Superior temporal gyrus (tissue), 1 donor: ENCODE data around the gene PACS1.

Experiments
- DNase-seq: peaks from one replicate; pipeline ENCODE4 v3.0.0-alpha.2; 2016; ENCODE audit errors: extremely low spot score

Gene PACS1

DNA sequence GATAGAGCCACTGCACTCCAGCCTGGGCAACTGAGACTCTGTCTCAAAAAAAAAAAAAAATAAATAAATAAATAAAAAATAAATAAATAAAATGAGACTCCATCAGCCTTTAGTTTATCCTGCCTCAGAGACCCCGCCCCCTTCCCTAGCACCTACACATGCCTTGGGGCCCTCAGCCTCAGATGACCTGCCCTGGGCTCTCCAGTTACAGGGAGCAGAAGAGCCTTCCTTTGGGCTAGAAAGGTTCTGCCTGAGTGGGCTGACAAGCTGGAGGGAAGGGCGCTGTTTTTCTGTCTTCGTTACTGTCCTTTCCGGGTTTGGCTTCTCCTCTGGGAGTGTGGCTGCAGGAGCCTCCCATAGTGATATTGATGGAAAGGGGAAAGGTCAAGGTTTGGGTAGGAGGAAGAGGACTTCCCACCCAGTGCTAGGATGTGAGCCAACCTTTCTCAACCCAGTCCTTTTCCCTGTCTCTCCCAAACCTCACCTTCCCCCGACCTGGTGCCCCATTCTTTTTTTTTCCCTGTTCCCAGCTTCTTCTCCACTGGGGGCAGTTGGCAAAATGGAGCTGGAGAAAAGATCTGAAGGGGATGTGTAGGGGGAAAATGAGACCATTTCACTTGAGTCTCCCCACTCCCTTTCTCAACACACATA lies 19.4 kb upstream of the PACS1 start:
- no peak for DNase-seq

DNA sequence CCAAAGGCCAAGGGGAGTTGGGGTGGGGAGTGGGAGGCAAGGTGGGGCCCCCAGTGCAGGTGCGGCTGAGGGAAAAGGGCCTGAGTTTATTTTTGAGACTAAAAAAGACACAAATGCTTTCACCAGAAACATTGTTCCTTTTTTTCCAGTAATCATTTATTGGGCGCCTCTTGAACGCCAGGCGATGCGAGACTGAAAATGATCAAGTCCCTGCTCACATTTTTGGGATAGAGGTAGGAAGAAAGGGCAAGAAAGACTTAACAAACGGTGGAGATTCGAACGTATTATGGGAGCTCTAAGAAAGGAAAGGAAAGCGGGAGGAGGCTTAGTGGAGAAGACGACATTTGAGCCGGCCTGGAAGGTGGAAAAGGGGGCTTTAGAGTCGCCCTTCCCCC lies 18.7 kb upstream of the PACS1 start:
- no peak for DNase-seq

DNA sequence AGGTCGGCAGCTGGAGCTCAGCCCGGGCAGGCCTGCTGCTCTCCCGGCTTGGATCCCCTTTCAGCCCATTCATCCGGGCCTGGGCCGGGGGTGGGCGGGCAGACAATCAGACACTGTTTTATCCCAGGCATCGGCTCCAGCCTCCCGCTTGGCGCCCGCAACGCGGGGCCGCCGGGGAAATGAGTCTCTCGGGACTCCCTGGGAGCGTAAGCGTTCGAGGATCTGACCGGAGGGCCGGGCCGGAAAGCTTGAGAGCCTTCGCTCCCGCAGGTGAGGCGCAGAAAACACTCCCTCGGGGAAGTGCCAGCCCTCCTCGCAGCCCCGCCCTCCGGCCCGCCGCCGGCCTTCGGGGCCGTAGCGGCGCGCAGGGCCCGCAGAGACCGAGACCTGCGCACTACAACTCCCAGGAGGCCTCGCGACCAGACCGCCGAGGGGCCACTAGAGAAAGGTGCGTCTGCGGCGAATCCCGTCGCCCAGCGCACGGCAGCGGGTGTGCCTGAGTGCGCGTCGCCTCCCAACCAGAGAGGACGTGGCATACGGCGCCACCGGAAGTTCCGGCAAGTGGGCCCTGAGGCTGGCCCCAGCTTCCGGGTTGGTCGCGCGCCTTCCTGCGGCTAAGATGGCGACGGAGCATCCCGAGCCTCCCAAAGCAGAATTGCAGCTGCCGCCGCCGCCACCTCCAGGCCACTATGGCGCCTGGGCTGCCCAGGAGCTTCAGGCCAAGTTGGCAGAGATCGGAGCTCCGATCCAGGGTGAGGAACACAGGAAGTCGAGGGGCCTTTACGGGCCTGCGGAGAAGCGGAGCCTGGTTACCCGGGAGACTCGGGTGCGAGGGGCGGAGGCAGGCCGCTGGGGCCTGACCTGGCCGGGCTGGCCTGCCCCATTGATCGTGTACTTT lies 18.1 kb upstream of the PACS1 start, which contains the start of gene SF3B2:
Gene SF3B2, plus strand, starts transcription at position 599 of the 898 bp plus-strand sequence. Its CDS starts 21 bp downstream, at position 620.
- peak; percentile 98 for DNase-seq

DNA sequence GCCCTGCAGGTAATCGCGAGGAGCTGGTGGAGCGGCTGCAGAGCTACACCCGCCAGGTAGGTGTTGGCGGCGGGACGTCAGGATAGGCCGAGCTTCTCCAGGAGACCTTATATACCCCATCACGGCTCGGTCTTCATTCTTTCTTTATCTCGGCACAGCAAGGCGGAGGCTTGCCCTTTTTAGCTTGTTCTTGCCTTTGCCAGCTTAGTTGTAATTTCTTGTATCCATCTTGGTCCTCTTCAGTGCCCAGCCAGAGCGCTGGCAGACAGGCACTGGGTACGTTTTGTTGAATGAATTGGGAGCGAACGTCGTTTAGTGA lies 17.4 kb upstream of the PACS1 start:
- no peak for DNase-seq

DNA sequence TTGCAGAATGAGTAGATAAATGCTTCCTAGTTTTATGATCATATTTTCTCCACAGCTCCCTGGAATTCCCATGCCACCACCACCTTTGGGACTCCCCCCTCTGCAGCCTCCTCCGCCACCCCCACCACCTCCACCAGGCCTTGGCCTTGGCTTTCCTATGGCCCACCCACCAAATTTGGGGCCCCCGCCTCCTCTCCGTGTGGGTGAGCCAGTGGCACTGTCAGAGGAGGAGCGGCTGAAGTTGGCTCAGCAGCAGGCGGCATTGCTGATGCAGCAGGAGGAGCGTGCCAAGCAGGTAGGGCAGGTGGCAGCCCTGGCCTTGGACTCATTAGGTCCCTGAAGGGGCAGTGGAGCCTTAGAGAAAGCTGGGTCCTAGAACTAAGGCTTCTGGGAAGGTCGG lies 15.1 kb upstream of the PACS1 start:
- no peak for DNase-seq

DNA sequence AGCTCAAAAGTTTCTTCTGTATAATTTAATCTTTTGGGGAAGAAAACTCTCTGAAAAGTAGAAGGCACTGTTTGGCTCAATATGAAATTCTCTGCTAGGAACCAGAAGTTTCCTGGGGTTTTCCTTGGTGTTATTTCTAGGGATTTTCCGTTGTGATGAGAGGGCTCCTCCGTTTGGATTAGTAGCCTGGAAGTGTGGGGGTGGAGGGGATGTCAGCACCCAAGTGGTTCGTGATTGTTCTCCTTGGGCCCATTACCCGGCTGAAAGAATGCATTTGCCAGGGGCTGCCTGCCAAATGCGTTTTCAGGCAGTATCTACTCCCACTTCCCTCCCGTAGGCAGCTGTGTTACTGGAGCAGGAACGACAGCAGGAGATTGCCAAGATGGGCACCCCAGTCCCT lies 13.6 kb upstream of the PACS1 start:
- no peak for DNase-seq

DNA sequence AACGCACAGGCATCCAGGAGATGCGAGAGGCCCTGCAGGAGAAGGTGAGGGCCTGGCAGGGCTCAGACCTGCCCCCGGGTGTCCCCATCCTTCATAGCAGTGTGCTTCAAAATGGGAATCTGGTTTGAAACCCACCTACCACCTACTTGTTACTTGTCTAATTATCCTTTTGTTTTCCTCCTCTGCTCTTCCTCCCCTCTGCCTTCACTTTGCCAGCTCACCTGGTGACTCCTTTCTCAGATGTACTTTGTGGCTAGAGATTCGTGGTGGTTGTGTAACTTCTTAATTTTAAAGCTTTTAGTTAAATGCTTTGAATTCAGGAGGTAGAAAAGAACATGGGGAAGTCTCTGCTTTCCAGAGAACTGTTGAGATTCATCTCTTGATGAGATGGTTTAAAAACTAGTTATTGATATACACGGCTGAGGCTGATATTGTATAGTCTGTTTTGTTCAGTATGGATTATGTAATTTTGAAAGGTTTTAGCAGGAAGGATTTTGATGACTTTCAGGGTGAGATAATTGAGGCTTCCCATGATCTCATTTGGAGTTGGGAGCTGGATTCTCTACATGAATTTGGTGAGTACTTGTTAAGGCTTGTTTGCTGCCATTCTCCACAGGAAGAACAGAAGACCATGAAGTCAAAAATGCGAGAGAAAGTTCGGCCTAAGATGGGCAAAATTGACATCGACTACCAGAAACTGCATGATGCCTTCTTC lies 9.9 kb upstream of the PACS1 start:
- DNase-seq, result no peak

DNA sequence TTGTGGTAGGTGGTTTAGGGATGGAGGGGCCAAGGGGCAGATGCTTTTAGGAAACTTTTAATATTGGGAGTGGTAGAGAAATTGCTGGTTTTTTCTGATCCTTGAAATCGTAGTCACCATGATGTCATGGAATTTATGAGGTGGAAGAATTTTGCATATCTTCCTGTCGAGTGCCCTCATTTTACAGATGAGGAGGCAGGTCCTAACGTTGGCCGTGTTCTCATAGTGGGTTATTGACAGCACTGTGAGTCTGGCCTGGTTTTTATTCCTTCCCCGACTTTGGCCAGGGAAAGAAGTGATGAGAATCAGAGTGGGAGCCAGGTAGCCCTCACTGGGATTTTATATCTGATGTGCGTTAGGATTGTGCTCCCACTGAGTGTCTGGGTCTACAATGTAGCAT lies 8.8 kb upstream of the PACS1 start:
- DNase-seq, result no peak

DNA sequence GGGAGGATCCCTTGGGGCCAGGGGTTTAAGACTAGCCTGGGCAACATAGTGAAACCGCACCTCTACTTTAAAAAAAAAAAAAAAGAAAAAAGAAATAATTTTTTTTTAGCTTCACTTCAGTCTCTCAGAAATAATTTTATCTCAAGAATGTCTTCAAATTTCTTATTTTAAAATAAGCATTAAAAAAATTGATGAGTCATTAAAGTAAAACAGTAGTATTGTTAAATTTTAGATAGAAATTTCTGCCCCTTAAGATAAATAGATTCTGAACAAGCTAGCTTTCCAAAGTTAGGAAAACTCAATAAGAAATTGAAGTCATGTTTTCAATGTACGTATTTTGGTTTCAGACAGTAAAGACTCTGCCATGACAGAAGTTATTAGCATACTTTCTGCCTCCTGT lies 7.7 kb upstream of the PACS1 start:
- no peak for DNase-seq

DNA sequence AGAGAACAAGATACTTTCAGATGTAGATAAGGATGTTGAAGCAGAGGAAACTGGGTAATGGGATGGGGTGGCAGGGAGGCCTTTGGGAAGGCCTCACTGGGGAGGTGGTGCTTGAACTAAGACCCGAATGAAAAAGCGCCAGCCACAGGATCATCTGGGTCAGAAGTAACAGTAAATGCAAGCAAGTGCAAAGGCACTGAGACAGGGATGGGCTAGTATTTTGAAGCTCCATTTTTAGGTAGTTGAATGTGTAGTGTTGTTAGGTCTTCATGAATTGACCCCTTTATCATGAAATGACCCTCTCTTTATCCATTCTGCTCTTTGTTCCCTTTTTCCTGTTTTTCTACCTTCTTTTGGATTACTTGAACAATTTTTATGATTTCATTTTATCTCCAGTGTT lies 6.2 kb upstream of the PACS1 start:
- DNase-seq, result no peak

DNA sequence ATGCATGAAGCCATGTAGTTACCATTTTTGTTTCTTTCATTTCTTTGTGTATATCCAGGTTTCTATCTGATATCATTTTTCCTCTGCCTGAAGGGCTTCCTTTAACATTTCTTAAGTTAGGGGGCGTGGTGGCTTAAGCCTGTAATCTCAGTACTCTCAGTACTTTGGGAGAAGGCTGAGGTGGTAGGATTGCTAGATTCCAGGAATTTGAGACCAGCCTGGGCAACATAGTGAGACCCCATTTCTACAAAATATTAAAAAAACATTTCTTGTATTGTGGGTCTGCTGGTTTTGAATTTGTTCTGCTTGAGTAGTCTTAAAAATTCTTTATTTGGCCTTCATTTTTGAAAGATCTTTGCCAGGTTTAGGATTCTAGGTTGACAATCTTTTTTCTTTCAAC lies 5.5 kb upstream of the PACS1 start:
- no peak for DNase-seq

DNA sequence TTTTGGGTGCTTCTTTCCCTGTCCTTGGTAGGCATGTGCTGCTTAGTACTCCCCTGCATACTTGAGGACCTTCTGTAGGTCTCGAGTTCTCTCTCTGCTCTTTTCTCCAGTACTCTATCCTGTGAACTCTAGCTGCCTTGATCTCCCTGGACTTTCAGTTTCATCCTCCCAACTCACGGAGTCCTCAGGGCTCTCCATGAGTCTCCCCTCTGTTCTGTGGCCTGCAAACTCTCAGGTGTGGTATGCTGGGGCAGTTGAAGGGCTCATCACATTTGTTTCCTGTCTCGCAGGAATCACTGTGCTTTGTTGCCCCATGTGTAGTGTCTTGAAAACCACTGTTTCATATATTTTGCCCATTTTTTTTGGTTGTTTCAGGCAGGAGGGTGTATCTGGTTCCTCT lies 3.3 kb upstream of the PACS1 start:
- DNase-seq, result no peak

DNA sequence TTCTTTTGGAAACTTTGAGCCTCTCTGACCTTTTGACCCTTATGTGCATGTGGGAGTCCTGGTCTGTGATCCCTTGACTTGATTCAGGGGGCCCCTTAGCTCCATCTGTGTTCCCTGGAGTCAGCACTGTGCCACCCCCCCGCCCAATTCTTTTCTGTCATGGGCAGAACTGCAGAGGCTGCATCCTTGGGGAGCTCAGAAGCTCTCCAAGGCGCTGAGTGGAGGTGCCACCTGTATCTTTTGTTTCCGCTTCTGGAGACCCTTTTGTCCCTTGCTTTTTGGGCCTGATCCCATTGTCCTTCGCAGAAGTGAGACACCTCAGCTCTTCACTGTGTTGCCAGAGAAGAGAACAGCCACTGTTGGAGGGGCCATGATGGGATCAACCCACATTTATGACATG lies 2.4 kb upstream of the PACS1 start:
- DNase-seq, result no peak

DNA sequence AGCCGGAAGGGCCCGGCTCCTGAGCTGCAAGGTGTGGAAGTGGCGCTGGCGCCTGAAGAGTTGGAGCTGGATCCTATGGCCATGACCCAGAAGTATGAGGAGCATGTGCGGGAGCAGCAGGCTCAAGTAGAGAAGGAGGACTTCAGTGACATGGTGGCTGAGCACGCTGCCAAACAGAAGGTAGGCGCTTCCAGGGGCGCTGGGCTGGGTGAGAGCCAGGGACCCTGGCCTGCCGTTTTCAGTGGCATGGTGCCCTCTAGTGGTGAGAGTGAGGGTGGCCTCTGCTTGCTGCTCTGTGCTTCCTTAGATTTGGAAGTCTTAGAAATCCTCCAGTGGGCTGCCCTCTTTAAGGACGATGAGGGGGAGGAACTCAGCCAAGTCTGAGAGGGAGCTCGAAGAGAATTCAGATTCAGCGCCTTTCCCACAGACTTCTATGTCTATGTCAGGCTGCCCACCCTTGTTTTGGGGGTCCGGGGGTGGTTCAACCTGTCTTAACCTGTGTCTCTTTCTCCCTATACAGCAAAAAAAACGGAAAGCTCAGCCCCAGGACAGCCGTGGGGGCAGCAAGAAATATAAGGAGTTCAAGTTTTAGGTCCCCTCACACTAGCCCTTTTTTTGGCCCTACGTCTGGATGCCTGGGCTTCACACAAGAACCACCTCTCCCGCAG lies 1.8 kb upstream of the PACS1 start:
- DNase-seq, result peak; percentile 73

DNA sequence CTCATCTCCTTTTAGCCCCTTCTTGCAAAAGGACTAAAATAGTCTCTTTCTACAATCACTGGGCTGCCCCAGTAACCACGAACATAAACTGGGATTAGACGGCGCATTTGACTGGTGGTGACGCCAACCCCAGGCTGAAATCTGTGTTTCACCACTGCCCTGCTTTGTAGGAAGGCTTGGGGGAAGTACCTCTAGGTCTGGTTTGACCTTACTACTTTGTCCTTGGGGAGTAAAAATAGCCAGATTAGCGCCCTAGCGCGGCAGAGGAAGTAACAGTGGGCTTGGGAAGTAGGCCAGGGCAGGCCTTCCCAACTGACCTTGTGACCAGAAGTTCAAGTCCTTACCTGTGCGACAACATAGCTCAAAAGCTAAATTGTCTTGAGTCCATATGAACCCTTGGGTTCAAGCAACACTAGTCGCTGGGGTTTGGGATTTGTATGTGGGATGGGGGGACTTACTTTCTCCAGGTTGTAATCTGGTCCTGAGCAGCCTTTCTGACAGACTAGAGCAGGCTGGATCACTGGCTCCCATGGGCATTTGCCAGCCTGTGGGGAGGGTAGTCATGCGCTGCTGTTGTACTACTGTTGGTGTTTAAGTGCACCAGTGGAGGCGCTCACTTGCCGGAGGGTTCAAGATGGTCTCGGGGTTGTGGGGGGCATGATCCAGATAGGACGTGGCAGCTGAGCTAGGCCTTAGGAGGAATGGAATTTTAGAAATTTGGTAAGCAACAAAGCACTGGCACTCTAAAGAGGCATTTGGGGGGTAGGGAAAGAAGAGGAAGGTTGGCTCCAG lies 953 bp upstream of the PACS1 start:
- DNase-seq, result no peak

DNA sequence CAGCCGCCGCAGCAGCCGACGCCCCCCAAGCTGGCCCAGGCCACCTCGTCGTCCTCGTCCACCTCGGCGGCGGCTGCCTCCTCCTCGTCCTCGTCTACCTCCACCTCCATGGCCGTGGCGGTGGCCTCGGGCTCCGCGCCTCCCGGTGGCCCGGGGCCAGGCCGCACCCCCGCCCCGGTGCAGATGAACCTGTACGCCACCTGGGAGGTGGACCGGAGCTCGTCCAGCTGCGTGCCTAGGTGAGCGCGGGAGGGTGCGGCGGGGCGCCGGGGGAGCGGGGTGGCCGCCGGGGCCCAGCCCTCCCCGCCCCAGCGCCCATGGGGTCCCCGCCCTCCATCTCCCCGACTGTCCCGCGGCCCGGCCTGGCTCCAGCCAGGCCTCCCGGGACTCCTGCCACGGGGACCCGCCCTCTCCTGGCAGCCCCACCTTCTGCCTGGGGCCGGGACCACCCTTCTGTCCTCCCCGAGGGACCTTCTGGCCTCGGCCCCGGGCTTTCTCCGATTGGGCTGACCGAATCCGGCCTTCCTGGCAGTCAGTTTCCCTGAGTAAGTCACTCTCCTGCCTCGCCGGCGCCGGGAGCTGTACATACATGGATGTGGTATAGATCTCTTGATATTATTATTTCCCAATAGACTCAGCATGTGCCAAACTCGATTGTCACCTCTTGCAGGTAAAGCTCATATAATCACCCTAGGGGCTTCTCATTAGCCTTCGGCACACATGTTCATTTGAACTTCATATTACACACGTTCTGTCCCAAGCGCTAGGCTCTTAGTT lies 720 bp downstream of the PACS1 start:
- DNase-seq, result no peak

DNA sequence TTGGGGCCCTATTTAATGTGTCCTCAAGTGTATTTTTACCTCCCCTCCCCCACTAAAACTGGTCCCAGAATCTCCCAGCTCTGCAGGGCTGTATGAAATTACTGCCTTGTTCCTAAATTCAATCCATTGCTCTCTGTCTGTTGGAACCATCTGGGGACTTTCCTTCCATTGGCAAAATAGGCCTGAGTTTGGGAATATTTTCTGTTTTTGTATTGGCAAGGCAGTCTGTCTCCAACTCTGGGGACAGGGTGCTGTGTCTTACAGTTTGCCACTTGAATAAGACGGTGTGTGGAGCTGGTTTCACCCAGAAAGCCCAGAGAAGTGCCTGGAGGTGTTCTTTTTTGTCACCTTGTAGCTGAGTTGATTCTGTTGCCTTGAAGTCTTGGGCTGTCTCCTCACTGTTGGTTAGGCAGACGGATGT lies 1.3 kb downstream of the PACS1 start:
- no peak for DNase-seq

DNA sequence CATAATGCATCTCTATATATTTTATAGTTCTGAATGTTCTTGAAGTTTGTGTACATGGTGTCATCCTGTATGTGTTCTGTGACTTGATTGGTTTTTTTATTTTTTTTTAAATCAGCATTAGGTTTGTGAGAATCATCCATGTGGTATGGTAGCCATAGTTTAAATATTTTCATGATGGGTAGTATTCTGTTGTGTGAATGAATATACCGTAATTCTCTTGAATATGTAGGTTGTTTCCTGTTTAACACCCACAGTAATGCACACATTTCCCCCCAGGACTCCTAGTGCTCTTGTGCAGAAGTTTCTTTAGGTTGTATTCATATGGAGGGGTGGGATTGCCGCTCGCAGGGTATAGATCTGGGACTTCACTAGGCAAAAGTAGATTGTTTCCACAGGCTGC lies 2.0 kb downstream of the PACS1 start:
- no peak for DNase-seq

DNA sequence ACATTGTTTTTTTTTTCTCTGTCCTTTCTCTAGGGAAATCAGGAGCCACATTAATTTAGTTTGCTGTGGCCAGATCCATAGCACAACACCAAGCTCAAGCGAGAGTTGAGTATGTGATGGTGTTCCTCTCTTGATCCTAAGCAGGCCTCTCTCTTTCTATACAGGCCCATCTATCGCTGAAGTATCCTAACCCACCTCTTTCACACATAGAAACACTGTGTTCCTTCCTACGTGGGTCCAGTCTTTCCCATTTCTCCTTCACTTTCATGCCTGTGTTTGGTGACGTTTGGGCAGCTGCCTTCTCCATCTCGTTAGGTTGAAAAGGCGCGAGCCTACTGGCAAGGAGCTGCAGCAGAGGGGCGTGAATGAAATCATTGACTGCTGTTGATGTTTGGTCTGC lies 2.4 kb downstream of the PACS1 start:
- DNase-seq, result no peak

DNA sequence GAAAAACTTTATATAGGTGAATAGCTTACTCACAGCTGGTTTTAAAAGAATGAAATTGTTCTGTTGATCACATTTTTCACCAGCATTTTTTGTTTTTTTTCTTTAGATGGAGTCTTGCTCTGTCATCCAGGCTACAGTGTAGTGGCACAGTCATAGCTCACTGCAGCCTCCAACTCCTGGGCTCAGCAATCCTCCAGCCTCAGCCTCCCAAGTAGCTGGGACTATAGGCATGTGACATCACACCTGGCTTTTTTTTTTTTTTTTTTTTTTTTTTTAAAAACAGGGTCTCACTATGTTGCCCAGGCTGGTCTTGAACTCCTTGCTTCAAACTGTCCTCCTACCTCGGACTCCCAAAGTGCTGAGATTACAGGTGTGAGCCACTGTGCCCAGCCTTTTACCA lies 3.6 kb downstream of the PACS1 start:
- DNase-seq, result no peak

DNA sequence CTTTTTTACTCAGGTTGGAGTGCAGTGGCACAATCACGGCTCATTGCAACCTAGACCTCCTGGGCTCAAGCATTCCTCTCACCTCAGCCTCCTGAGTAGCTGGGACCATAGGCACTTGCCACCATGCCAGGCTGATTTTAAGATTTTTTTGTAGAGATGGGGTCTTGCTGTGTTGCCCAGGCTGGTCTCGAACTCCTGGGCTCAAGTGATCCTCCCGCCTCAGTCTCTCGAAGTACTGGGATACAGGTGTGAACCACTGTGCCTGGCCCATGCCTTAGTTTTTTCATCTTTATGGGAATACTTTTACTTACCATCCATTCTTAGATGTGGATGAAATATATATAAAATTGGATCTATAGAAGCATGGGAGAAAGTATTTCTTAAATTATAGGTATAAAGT lies 5.2 kb downstream of the PACS1 start:
- no peak for DNase-seq
